CD4-positive, alpha-beta T cell treated with Interleukin-17A for 4 hours (primary cell): Measurements from ENCODE around the gene MARCHF3.

Experiments used
- DNase-seq: peaks from one replicate; pipeline ENCODE4 v3.0.0-alpha.2; 2020; ENCODE audit warnings: mixed read lengths

The MARCHF3 gene

GRCh38 chr5:126869005-126869451 is 161.3 kb downstream of the MARCHF3 start:
- DNase-seq: peak; percentile 66

DNA sequence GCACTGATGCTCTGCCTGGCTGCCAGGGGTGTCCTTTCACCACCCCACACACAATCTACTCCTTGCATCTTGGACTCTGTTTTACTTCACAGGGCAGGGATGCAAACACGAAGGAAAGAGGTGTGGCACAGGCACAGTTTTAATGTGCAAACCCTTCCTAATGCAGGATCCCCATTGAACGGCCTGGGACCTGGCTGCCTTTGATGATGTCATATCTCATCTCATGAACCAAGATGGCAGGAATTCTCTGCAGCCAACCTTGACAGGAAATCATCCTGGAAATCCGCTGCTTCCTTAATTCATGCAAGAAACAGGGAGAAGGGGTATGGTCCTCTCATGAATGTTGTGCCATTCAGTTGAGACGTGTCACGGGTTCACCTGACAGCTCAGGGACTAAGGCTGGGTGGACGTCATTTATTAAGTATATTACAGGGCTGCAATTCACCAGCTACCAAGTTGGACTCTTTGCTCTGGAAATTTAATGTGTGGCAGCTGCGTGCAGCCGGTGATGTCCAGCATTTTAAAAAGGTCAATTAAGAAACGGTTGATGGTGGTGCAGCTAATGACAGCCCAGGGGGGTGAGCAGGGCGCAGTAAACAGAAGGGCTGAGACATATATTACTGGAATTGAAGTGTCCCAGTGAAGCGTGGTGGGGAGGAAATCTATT is 161.9 kb downstream of the MARCHF3 start:
- no peak for DNase-seq

- no peak for DNase-seq
Observed at GRCh38 chr5:126866851-126867636, 163.3 kb downstream of the MARCHF3 start.

DNA sequence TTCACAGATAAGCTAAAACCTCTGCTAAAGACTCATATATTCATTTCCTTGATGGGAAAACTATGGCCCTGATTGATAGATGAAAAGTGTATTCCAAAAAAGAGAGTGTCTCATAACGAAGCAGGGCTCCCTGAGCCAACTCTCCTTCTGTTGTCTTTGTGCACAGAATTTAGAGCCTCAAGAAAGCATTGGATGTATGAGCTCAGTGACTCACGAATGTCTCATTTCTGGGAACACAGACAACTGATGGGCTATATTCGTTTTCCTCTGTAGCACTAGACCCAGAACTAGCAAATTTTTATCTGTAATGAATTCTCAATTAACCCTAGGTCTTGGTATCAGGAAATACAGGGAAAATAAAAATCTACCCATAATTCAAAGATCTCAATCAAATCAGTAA is 165.1 kb downstream of the MARCHF3 start:
- DNase-seq: no peak

- DNase-seq: no peak
Observed at GRCh38 chr5:126864042-126864688, 166.2 kb downstream of the MARCHF3 start.

DNA sequence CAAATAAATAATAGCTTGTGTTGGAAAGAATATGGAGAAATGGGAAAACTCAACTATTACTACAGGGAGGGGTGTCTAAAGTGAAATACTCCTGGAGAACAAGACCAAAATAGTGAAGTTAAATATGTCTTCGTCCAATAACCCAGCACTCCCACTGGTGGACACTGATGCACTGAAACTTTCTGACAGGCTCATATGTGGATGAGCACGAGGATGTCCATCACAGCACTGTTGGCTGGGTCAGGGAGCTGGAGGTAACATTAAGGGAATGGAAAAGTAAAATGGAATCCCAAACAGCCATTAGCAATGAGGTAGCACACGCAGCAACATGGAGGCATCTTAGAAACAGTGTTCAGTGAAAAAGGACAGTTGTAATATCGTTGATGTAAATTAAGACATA is 167.0 kb downstream of the MARCHF3 start:
- DNase-seq: no peak

GRCh38 chr5:126858441-126858840 is 171.9 kb downstream of the MARCHF3 start:
- no peak for DNase-seq

DNA sequence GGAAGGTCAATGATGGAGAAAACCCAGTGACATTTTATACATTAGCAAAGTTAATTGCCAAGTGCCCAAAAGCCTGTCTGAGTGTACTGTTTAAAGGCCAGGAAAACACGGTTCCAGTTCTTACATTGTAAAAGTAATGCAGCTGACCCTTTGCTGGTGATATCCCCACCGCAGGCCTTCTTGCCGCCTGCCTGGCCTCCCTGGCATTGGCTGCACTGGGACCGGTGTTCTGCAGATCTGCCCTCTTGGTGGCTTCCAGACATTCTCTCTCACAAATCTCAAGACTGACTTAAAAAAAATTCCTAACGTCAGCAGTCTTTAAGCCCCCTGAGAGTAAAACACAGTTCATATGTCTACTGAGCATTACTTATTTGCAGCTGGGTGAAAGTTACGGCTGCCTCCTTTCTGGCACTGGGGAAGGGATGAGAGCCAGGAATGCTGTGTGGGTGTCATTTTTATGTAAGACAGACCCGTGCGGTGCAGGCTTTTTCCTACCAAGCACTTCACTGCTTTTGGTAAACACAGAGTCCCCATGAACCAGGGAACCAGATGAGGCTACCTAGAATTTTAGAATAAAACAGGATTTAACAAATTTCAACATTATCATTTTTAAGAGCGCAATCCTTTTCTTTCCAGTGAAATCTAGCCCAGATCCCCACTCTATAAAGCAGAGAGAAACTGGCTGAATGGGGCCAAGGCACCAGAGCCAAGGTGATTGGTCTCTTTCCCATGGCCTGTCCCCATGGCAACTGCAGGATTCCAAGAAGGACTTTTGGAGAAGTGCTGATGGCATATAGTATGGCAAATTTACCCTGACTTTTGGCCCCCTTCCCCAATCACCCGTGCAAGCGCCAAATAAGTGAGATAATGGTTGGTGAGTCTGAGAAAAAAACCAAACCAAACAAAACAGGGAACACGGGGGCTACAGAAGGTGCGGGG is 172.6 kb downstream of the MARCHF3 start:
- DNase-seq: no peak

DNA sequence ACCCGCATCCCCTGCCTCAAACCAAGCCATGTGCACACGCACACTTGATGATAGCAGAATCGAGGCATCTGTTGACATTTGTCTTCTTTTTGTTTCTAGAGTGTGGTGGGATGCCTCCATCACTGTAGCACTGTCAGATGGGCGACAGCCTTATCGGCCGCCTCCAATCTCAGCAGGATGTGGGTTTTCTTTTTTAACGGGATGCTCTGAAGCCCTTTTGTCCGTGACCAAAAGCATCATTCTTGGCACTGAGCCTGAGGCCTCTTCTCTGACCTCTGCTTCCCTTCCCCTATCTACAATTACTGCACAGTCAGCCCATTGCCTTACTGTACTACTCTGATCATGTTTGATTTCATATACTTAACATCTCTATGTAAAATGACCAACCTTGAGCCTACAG is 175.1 kb downstream of the MARCHF3 start:
- peak; percentile 34 for DNase-seq

DNA sequence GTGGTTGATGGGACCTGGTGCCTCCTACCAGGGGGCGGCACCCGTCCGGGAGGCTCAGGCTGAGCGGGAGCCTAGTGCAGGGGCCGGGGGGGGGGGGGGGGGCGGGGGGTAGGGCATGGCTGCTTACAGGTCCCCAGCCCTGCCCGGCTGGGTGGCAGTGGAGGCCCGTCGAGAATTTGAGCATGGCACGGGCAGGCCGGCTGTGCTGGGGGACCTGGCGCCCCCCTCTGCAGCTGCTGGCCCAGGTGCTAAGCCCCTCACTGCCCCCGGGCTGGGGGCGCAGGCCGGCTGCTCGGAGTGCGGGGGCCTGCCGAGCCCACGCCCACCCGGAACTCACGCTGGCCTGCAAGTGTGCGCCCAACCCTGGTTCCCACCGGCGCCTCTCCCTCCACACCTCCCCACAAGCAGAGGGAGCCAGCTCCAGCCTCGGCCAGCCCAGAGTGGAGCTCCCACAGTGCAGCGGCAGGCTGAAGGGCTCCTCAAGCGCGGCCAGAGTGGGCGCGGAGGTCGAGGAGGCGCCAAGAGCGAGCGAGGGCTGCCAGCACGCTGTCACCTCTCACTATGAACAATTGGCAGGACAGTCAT is 175.7 kb downstream of the MARCHF3 start:
- DNase-seq: no peak

GRCh38 chr5:126853541-126854307 is 176.6 kb downstream of the MARCHF3 start:
- DNase-seq: peak; percentile 69

DNA sequence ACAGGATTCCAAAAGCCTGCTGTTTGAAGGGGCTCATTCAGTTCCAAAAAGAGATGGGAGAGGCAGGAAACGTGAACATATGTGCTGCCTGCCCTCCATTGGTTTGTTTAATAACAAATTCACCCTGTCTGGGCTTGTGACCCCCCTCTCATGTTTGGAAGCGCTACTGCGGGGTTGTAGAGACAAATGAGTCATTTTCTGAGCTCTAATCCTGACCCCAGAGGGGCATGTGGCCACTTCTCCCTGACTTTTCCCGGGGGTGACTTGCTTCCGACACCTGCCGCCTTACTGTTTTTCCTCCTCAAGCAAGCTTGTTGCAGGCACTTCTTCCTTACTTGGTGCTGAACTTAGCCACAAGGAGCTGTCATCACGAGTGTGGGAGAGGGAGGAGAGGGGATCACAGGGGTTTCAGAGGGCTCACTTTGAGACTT is 177.5 kb downstream of the MARCHF3 start:
- DNase-seq: peak; percentile 41

GRCh38 chr5:126852091-126852571 is 178.2 kb downstream of the MARCHF3 start:
- DNase-seq: peak; percentile 57

GRCh38 chr5:126851501-126852011 is 178.8 kb downstream of the MARCHF3 start:
- peak; percentile 73 for DNase-seq

- DNase-seq: no peak
Observed at GRCh38 chr5:126849101-126849678, 181.2 kb downstream of the MARCHF3 start.

DNA sequence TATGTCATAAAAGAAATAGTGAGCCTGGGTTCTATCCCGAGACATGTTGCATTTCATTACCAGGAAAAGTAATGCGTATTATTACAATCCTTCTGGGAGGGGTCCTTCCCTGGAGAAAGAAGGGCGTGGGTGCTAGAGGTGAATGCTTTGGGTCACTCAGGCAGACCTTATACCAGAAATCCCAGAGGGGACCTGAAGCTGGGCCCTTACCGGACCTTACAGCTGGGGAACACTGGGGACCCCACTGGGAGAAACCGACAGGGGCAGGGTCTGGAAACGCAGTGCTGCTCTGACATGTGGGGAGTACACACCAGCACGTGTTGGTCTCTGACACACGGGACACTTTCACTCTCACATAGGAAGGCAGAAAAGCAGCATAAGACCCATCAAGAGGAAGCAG is 182.1 kb downstream of the MARCHF3 start:
- no peak for DNase-seq

DNA sequence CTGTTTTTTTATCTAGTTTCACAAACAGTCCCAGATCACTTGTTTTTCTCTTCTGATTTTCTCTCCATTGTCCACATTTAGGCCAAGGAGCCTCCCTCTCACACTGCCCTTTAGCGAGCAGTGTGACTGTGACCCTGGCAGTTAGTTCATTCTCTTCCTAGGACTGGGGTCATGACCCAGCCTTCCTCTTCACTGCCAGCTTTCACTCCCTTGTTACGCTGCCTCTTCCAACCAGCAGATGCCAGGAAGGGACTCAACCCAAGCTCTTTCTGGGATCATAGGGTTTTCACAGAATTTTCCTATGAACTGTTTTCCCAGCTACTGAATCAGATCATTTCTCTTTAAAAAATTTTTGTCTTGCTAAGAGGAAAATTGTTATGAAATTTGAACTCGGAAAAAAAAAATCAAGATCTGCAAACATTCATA is 182.5 kb downstream of the MARCHF3 start:
- no peak for DNase-seq

DNA sequence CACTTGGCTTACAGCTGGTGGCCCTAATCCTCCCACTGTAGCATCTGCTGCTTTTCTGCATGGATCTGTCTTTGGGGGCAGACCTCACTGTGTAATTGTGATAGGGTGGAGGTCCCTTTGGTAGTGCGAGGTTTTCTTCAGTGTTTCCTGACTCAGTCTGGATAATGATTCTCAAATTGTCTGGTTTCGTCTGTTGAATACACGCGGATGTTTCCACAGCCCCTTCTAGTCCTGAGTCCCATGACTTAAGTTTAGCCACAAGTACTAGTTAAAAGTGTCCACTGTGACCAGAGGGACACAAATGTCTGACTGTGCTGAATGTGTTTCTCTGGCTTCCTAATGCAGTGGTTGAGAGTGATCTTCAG is 182.9 kb downstream of the MARCHF3 start:
- DNase-seq: no peak

- DNase-seq: no peak
Observed at GRCh38 chr5:126846744-126847455, 183.5 kb downstream of the MARCHF3 start.

GRCh38 chr5:126846344-126846743 is 184.0 kb downstream of the MARCHF3 start:
- no peak for DNase-seq
